Measurements from ENCODE around the gene WDR43. TPM values are rescaled to one million over a fixed set of nuclear protein-coding genes. Genes with fewer than 3 reads are reported as not detected.
A peak's percentile ranks its signal among the peaks of the same experiment; 100 is the strongest.

WDR43 gene
- total RNA-seq, 1 experiment from 2014 or later: 134 TPM

DNA sequence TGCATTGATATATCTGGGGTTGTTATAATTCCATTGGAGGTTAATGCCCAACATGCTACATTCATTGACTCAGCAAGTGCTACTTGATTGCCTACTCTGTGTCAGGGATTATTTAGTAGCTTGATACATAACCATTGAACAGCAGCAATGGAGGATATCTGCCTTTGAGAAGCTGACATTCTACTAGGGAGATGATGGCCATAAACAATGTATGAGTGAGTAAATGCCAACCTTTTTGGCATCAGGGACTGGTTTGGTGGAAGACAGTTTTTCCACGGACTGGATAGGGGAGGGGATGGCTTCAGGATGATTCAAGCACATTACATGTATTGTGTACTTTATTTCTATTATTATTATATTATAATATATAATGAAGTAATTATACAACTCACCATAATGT is 54.7 kb downstream of the WDR43 start:
- intact Hi-C loops (cut with micrococcal nuclease): no loop called here
- Histone ChIP-seq H3K9me2 (replicated peaks; ENCODE audit: low read length) (no peaks in the 10 kb centered on the region), H3K9ac (ENCODE audit: low read length) (no peak overlapping the region), H3K9me3 (ENCODE audit: low read length) (no peaks in the 10 kb centered on the region), H3F3A (ENCODE audit: low read length, unreplicated experiment) (no peaks in the 10 kb centered on the region), H3K4me1 (ENCODE audit: insufficient read depth, low read length) (peaks cover 24% of the 10 kb centered on the region), H2AFZ (ENCODE audit: low read length) (no peak overlapping the region), H3K27me3 (ENCODE audit: low read length) (no peaks in the 10 kb centered on the region), H3K4me2 (ENCODE audit: low read length) (no peak overlapping the region), H3K79me2 (ENCODE audit: low read length) (no peaks in the 10 kb centered on the region), H3K4me3 (ENCODE audit: low read length) (no peak overlapping the region), H4K20me1 (ENCODE audit: low read length) (peaks cover 14% of the 10 kb centered on the region; the same call in 1 of the 2 replicates), H3K36me3 (ENCODE audit: low read depth, low read length) (peaks cover 45% of the 10 kb centered on the region), H3K27ac (ENCODE audit: low read length) (no peak overlapping the region)
- ATAC-seq (no peak), DNase-seq (no peak)
- no TSS peak for BruUV-seq (replicated peaks)
- ChIA-PET CTCF (interaction anchor here (0.6 kb wide), 1 partner anchor 128 kb away, joined by 8 read pairs; no protein-coding TSS in a partner anchor), POLR2A (ENCODE audit: unreplicated experiment) (interaction anchor here (0.6 to 0.8 kb wide), 2 partner anchors 311 to 411 kb away, joined by 5 read pairs; no protein-coding TSS in a partner anchor)
- TF ChIP-seq EZH2 (IDR thresholded peaks at IDR 0.05; ENCODE audit: low read length, unreplicated experiment): no peak
- TF ChIP-seq CTCF (conservative IDR thresholded peaks at IDR 0.05; ENCODE audit: low read depth, low read length): no peak
- no peak for TF ChIP-seq EZH2phosphoT487 (IDR thresholded peaks at IDR 0.05; ENCODE audit: borderline replicate concordance, low read length)

- peaks cover 40% of the 10 kb centered on the region for H3K36me3 ChIP-seq (ENCODE audit: low read depth, low read length)
- H3K9me3 ChIP-seq (ENCODE audit: low read length): no peaks in the 10 kb centered on the region
- intact Hi-C loops (cut with micrococcal nuclease): loop anchor here (10.0 kb wide), 1 partner anchor 345 kb away; no protein-coding TSS in a partner anchor
- H3K9ac ChIP-seq (ENCODE audit: low read length): no peak overlapping the region
- H3K4me1 ChIP-seq (ENCODE audit: insufficient read depth, low read length): peaks cover 24% of the 10 kb centered on the region
- ATAC-seq (no peak), DNase-seq (peak; percentile 22)
- H3F3A ChIP-seq (ENCODE audit: low read length, unreplicated experiment): no peaks in the 10 kb centered on the region
- no TSS peak for BruUV-seq (replicated peaks)
- POLR2A ChIA-PET (ENCODE audit: unreplicated experiment): interaction anchor here (0.6 to 0.8 kb wide), 2 partner anchors 311 to 411 kb away, joined by 5 read pairs; no protein-coding TSS in a partner anchor
- no peak overlapping the region for H2AFZ ChIP-seq (ENCODE audit: low read length)
- no peaks in the 10 kb centered on the region for H3K79me2 ChIP-seq (ENCODE audit: low read length)
- no peaks in the 10 kb centered on the region for H3K9me2 ChIP-seq (replicated peaks; ENCODE audit: low read length)
- H4K20me1 ChIP-seq (ENCODE audit: low read length): peaks cover 10% of the 10 kb centered on the region; the same call in 1 of the 2 replicates
- H3K4me3 ChIP-seq (ENCODE audit: low read length): no peak overlapping the region
- H3K4me2 ChIP-seq (ENCODE audit: low read length): no peak overlapping the region
- H3K27ac ChIP-seq (ENCODE audit: low read length): no peak overlapping the region
- TF ChIP-seq EZH2phosphoT487 (IDR thresholded peaks at IDR 0.05; ENCODE audit: borderline replicate concordance, low read length) (no peak), EZH2 (IDR thresholded peaks at IDR 0.05; ENCODE audit: low read length, unreplicated experiment) (no peak), CTCF (conservative IDR thresholded peaks at IDR 0.05; ENCODE audit: low read depth, low read length) (no peak)
- H3K27me3 ChIP-seq (ENCODE audit: low read length): no peaks in the 10 kb centered on the region
- CTCF ChIA-PET: interaction anchor here (0.6 kb wide), 1 partner anchor 129 kb away, joined by 8 read pairs; no protein-coding TSS in a partner anchor
Observed at GRCh38 chr2:28949617-28950305, 55.3 kb downstream of the WDR43 start.

Measured in PC-3 (cell line).